ENCODE results near the gene RGSL1. TPM values are rescaled to one million over a fixed set of nuclear protein-coding genes. Genes with fewer than 3 reads are reported as not detected.

Gene RGSL1
- total RNA-seq, 5 donors from 2014 or later (not counting 1 experiment from before 2014, with no cell fraction given): not detected

DNA sequence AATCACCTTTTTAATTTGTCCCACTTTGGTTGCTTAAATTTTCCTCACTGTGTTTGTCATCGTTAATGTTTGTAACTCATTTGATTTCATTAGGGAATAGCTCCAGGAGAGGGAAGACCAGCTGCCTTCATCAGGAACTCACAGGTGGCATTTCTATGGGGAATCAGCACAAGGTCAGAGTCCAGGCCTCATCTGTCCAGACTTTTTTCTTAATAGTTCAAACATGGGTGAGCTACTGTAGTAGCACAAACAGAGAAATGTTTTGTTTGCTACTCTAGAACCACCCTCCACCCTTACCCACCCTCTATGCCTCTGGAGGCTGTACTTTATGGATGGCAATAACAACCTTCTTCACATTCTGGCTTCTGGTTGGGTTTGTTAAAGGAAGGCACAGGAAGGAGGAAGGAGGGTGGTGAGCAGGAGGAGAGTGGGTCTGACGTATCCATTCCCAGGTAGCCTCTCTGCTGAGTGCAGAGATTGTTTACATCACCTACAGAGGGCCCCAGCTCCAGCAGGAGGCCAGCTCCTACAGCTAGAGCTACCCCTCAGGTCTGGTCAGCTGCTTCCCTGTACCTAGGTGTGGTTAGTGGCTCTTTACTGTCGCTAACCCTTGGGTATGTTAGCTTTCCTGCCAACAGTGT, 41.4 kb upstream of the RGSL1 start:
- WGBS (ENCODE audit: insufficient coverage): no CpG with 5 or more reads among the region's 3 CpGs
- no peak overlapping the region for H3K4me3 ChIP-seq (ENCODE audit: control insufficient read depth in 1 of 2, extremely low read depth in 1 of 2, low read length in 1 of 2)
- no peak for DNase-seq
- H3K36me3 ChIP-seq (ENCODE audit: control insufficient read depth in 2 of 2, extremely low read depth in 1 of 2, insufficient read depth in 1 of 2, low read length in 1 of 2): no peaks in the 10 kb centered on the region
- H3K9me3 ChIP-seq: no peaks in the 10 kb centered on the region
- Mint-ChIP-seq H3K4me1 (no peaks in the 10 kb centered on the region), H3K4me3 (no peak overlapping the region), H3K36me3 (no peaks in the 10 kb centered on the region), H3K27me3 (peaks cover 25 to 29% of the 10 kb centered on the region in 2 donors), H3K27ac (no peak overlapping the region), H3K9me3 (peaks cover 0 to 11% (median 5%) of the 10 kb centered on the region in 3 donors)
- H3K27ac ChIP-seq (ENCODE audit: low read length): no peak overlapping the region
- POLR2A ChIA-PET: no interaction called here
- CTCF ChIA-PET: no interaction called here
- H3K4me1 ChIP-seq (ENCODE audit: control insufficient read depth in 1 of 2, extremely low read depth in 1 of 2, insufficient read depth in 2 of 2, low read length in 2 of 2): no peaks in the 10 kb centered on the region
- no peak for ATAC-seq (replicated peaks in 1 of 4)
- peaks cover 0 to 5% of the 10 kb centered on the region in 2 experiments for H3K27me3 ChIP-seq (replicated peaks in 1 of 2; ENCODE audit: control insufficient read depth in 2 of 2, extremely low read depth in 1 of 2, insufficient read depth in 2 of 2, low read length in 1 of 2)

DNA sequence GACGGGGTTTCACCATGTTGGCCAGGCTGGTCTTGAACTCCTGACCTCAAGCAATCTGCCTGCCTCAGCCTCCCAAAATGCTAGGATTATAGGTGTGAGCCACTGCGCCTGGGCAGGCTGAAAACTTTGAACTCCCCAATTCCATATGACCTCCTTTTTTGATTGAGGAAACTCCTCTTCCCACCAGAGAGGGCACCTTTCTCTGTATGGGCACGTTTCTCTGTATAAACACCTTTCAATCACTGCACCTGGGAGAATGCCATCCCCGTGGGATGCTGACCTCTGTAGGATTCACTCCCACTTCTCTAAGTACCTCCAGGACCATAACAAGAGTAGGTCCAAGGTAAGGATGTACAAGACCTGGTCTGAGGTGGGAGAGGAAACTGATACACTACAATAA, 39.8 kb upstream of the RGSL1 start:
- CTCF ChIA-PET: no interaction called here
- H3K4me3 Mint-ChIP-seq: no peak overlapping the region
- POLR2A ChIA-PET: no interaction called here
- 80% methylated on average over 1 of the region's 4 CpGs for WGBS (ENCODE audit: insufficient coverage)
- peaks cover 0 to 8% of the 10 kb centered on the region in 2 experiments for H3K27me3 ChIP-seq (replicated peaks in 1 of 2; ENCODE audit: control insufficient read depth in 2 of 2, extremely low read depth in 1 of 2, insufficient read depth in 2 of 2, low read length in 1 of 2)
- DNase-seq: no peak
- H3K9me3 ChIP-seq: no peaks in the 10 kb centered on the region
- H3K36me3 Mint-ChIP-seq: no peaks in the 10 kb centered on the region
- H3K27me3 Mint-ChIP-seq: peaks cover 34 to 38% of the 10 kb centered on the region in 2 donors
- ATAC-seq (replicated peaks in 1 of 4): no peak
- no peak overlapping the region for H3K27ac Mint-ChIP-seq
- H3K4me1 Mint-ChIP-seq: no peaks in the 10 kb centered on the region
- H3K9me3 Mint-ChIP-seq: peaks cover 0 to 11% (median 5%) of the 10 kb centered on the region in 3 donors
- no peak overlapping the region for H3K4me3 ChIP-seq (ENCODE audit: control insufficient read depth in 1 of 2, extremely low read depth in 1 of 2, low read length in 1 of 2)
- H3K36me3 ChIP-seq (ENCODE audit: control insufficient read depth in 2 of 2, extremely low read depth in 1 of 2, insufficient read depth in 1 of 2, low read length in 1 of 2): no peaks in the 10 kb centered on the region
- no peak overlapping the region for H3K27ac ChIP-seq (ENCODE audit: low read length)
- H3K4me1 ChIP-seq (ENCODE audit: control insufficient read depth in 1 of 2, extremely low read depth in 1 of 2, insufficient read depth in 2 of 2, low read length in 2 of 2): no peaks in the 10 kb centered on the region

DNA sequence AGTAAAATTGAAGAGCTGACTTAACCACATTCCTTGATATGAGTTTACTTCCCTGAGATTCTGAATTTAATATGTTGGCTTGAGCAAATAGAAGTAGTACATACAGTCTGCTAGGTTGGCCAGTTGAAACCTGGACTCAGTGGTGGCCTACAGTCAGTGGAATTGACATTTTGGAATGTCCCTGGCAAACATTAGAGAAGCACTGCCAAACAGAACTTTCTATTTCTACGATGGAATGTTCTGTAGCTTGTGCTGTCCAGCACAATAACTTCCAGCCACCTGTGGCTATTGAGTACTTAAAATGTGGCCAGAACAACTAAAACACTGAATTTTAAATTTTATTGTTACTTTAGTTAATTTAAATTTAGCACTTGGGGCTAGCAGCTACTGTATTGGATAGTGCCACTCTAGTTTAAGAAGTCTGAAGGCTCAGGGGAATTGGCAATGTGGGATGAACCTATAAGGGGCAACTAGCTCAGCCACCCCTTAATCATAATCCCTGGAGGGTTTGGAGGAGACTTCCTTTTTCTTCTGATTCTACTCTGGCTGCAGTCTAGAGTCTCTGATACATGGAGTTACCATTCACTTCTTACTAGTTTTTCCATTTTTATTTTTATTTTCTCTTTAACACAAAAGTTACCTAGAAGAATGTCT, 39.2 kb upstream of the RGSL1 start:
- Histone ChIP-seq H3K27me3 (replicated peaks in 1 of 2; ENCODE audit: control insufficient read depth in 2 of 2, extremely low read depth in 1 of 2, insufficient read depth in 2 of 2, low read length in 1 of 2) (peaks cover 0 to 13% of the 10 kb centered on the region in 2 experiments), H3K4me3 (ENCODE audit: control insufficient read depth in 1 of 2, extremely low read depth in 1 of 2, low read length in 1 of 2) (no peak overlapping the region), H3K36me3 (ENCODE audit: control insufficient read depth in 2 of 2, extremely low read depth in 1 of 2, insufficient read depth in 1 of 2, low read length in 1 of 2) (no peaks in the 10 kb centered on the region), H3K4me1 (ENCODE audit: control insufficient read depth in 1 of 2, extremely low read depth in 1 of 2, insufficient read depth in 2 of 2, low read length in 2 of 2) (no peaks in the 10 kb centered on the region), H3K27ac (ENCODE audit: low read length) (no peak overlapping the region), H3K9me3 (no peaks in the 10 kb centered on the region)
- Mint-ChIP-seq H3K36me3 (no peaks in the 10 kb centered on the region), H3K4me3 (no peak overlapping the region), H3K27me3 (peaks cover 38 to 40% of the 10 kb centered on the region in 2 donors), H3K9me3 (peaks cover 0 to 5% (median under 1%) of the 10 kb centered on the region in 3 donors), H3K27ac (no peak overlapping the region), H3K4me1 (no peaks in the 10 kb centered on the region)
- POLR2A ChIA-PET: no interaction called here
- WGBS (ENCODE audit: insufficient coverage): no CpG with 5 or more reads among the region's 1 CpG
- CTCF ChIA-PET: no interaction called here
- ATAC-seq (replicated peaks in 1 of 4): no peak
- DNase-seq: no peak

DNA sequence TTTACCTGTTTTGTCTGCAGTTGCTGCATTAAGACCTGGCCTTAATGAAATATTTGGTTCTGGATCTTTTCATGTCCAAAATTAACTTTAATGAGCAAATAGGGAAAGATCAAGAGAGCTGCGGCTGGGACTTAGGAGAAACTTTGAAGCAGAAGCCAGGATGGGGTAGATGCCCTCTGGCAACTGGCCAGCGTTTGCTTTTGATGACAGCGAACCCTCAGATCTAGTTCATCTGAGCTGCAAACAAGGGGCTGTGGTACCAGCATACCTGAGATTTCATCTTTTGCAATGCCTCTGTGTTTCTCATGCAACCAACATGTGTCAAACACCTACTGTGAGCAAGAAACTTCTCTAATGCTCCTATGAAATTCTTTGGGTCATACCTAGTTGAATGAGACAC, 36.5 kb upstream of the RGSL1 start:
- Histone ChIP-seq H3K27me3 (replicated peaks in 1 of 2; ENCODE audit: control insufficient read depth in 2 of 2, extremely low read depth in 1 of 2, insufficient read depth in 2 of 2, low read length in 1 of 2) (peaks cover 0 to 19% of the 10 kb centered on the region in 2 experiments), H3K9me3 (no peaks in the 10 kb centered on the region), H3K36me3 (ENCODE audit: control insufficient read depth in 2 of 2, extremely low read depth in 1 of 2, insufficient read depth in 1 of 2, low read length in 1 of 2) (no peaks in the 10 kb centered on the region), H3K4me3 (ENCODE audit: control insufficient read depth in 1 of 2, extremely low read depth in 1 of 2, low read length in 1 of 2) (no peak overlapping the region), H3K27ac (ENCODE audit: low read length) (no peak overlapping the region), H3K4me1 (ENCODE audit: control insufficient read depth in 1 of 2, extremely low read depth in 1 of 2, insufficient read depth in 2 of 2, low read length in 2 of 2) (no peaks in the 10 kb centered on the region)
- H3K9me3 Mint-ChIP-seq: no peaks in the 10 kb centered on the region
- H3K27ac Mint-ChIP-seq: no peak overlapping the region
- H3K36me3 Mint-ChIP-seq: no peaks in the 10 kb centered on the region
- WGBS (ENCODE audit: insufficient coverage): 97% methylated on average over 3 of the region's 3 CpGs
- H3K4me1 Mint-ChIP-seq: no peaks in the 10 kb centered on the region
- ATAC-seq (replicated peaks in 1 of 4) (no peak), DNase-seq (no peak)
- peaks cover 25 to 28% of the 10 kb centered on the region in 2 donors for H3K27me3 Mint-ChIP-seq
- POLR2A ChIA-PET: interaction anchor here in 1 of 2 donors (0.5 kb wide), 1 partner anchor 179 kb away, joined by 3 read pairs; no protein-coding TSS in a partner anchor
- CTCF ChIA-PET: no interaction called here
- no peak overlapping the region for H3K4me3 Mint-ChIP-seq

DNA sequence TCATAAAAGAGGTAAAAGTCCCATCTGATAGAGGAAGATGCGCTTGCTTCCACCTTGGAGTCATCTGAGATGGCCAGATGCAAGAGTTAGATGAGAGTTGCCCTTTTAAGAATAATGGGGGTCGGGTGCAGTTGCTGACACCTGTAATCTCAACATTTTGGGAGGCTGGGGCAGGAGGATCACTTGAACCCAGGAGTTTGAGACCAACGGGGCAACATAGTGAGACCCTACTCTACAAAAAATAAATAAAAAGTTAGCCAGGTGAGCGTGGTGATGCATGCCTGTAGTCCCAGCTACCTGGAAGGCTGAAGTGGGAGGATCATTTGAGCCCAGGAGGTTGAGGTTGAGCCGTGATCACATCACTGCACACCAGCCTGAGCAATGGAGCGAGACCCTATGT, 36.0 kb upstream of the RGSL1 start:
- H3K27me3 Mint-ChIP-seq: peaks cover 24 to 27% of the 10 kb centered on the region in 2 donors
- Histone ChIP-seq H3K4me3 (ENCODE audit: control insufficient read depth in 1 of 2, extremely low read depth in 1 of 2, low read length in 1 of 2) (no peak overlapping the region), H3K27me3 (replicated peaks in 1 of 2; ENCODE audit: control insufficient read depth in 2 of 2, extremely low read depth in 1 of 2, insufficient read depth in 2 of 2, low read length in 1 of 2) (peaks cover 0 to 17% of the 10 kb centered on the region in 2 experiments), H3K36me3 (ENCODE audit: control insufficient read depth in 2 of 2, extremely low read depth in 1 of 2, insufficient read depth in 1 of 2, low read length in 1 of 2) (no peaks in the 10 kb centered on the region), H3K9me3 (no peaks in the 10 kb centered on the region), H3K4me1 (ENCODE audit: control insufficient read depth in 1 of 2, extremely low read depth in 1 of 2, insufficient read depth in 2 of 2, low read length in 2 of 2) (no peaks in the 10 kb centered on the region), H3K27ac (ENCODE audit: low read length) (no peak overlapping the region)
- no peak overlapping the region for H3K27ac Mint-ChIP-seq
- no peaks in the 10 kb centered on the region for H3K4me1 Mint-ChIP-seq
- H3K4me3 Mint-ChIP-seq: no peak overlapping the region
- ATAC-seq (replicated peaks in 1 of 4) (no peak), DNase-seq (no peak)
- H3K36me3 Mint-ChIP-seq: no peaks in the 10 kb centered on the region
- no peaks in the 10 kb centered on the region for H3K9me3 Mint-ChIP-seq
- ChIA-PET CTCF (interaction anchor here in 1 of 2 donors (0.7 kb wide), 1 partner anchor 283 kb away, joined by 3 read pairs; no protein-coding TSS in a partner anchor), POLR2A (no interaction called here)
- WGBS (ENCODE audit: insufficient coverage): 87% methylated on average over 3 of the region's 6 CpGs

DNA sequence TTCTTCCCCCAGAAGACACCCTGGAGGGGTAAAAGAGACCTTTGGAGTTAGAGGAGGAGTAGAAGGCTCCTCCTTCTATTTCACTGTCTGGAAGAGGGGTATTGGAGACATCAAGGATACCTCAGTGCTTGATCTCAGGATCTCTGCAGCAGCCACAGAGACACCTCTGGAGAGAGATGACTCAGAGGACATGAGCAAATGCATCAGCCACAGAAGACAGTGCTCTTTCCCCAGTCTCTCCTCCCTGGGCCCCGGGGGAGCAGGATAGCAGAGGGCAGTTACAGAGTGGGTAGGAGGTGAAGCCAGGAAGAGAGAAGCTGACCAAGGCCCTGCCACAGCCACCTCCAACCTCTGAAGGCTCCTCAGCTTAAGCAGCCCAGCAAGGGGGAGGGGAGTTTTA, 34.2 kb upstream of the RGSL1 start:
- Histone ChIP-seq H3K4me1 (ENCODE audit: control insufficient read depth in 1 of 2, extremely low read depth in 1 of 2, insufficient read depth in 2 of 2, low read length in 2 of 2) (no peaks in the 10 kb centered on the region), H3K27ac (ENCODE audit: low read length) (no peak overlapping the region), H3K9me3 (no peaks in the 10 kb centered on the region), H3K4me3 (ENCODE audit: control insufficient read depth in 1 of 2, extremely low read depth in 1 of 2, low read length in 1 of 2) (no peak overlapping the region), H3K36me3 (ENCODE audit: control insufficient read depth in 2 of 2, extremely low read depth in 1 of 2, insufficient read depth in 1 of 2, low read length in 1 of 2) (no peaks in the 10 kb centered on the region), H3K27me3 (replicated peaks in 1 of 2; ENCODE audit: control insufficient read depth in 2 of 2, extremely low read depth in 1 of 2, insufficient read depth in 2 of 2, low read length in 1 of 2) (peaks cover 0 to 19% of the 10 kb centered on the region in 2 experiments)
- Mint-ChIP-seq H3K36me3 (no peaks in the 10 kb centered on the region), H3K4me3 (no peak overlapping the region), H3K9me3 (no peaks in the 10 kb centered on the region), H3K4me1 (no peaks in the 10 kb centered on the region), H3K27ac (no peak overlapping the region), H3K27me3 (peaks cover 12 to 22% of the 10 kb centered on the region in 2 donors)
- CTCF ChIA-PET: no interaction called here
- no peak for ATAC-seq (replicated peaks in 1 of 4)
- no CpG with 5 or more reads among the region's 1 CpG for WGBS (ENCODE audit: insufficient coverage)
- POLR2A ChIA-PET: no interaction called here
- DNase-seq: no peak
